Natural killer cell treated with Interleukin-12 subunit alpha and Interleukin-12 subunit beta and Interleukin-15 and Interleukin-18, amount 100 ng/mL, for 72 hours (primary cell): ENCODE results near the gene MCUB. TPM values are rescaled to one million over a fixed set of nuclear protein-coding genes. Genes with fewer than 3 reads are reported as not detected.
A peak's percentile ranks its signal among the peaks of the same experiment; 100 is the strongest.
"Not testable (repeated sequence)": the region's sequence is repeated elsewhere in the genome, so short reads cannot be mapped to it uniquely, and the experiment has no call there.

Source experiments
- ATAC-seq, 2 donors: fragments of 150-1000 bp; cut with Tn5 transposase in 1 of 2; sonication (Bioruptor Pico), chemical (Tn5 transposase) in 1 of 2; 2 replicates each; pipeline ENCODE4 v1.10.0; 2021
- DNase-seq: peaks from one replicate; pipeline ENCODE4 v3.0.0; 2022; ENCODE audit warnings: low spot score
- H3K27ac Mint-ChIP-seq, 2 donors: 1 replicate in 1 of 2; 2 replicates in 1 of 2; pipeline ENCODE4 v1.8.0; 2022; ENCODE audit warnings: mixed read lengths in 2 of 2, mild to moderate bottlenecking in 1 of 2, moderate library complexity in 1 of 2
- H3K27me3 Mint-ChIP-seq, 2 donors: 1 replicate in 1 of 2; 2 replicates in 1 of 2; pipeline ENCODE4 v1.8.0; 2022; ENCODE audit warnings: mixed read lengths in 2 of 2
- H3K36me3 Mint-ChIP-seq: one replicate; pipeline ENCODE4 v1.8.0; 2022; ENCODE audit warnings: mixed read lengths
- H3K4me1 Mint-ChIP-seq, 2 donors: 1 replicate in 1 of 2; 2 replicates in 1 of 2; pipeline ENCODE4 v1.8.0; 2022; ENCODE audit warnings: low read depth in 2 of 2, mixed read lengths in 2 of 2, mild to moderate bottlenecking in 1 of 2
- H3K4me3 Mint-ChIP-seq: one replicate; pipeline ENCODE4 v1.8.0; 2022; ENCODE audit warnings: mixed read lengths
- H3K9me3 Mint-ChIP-seq: 2 replicates; pipeline ENCODE4 v1.8.0; 2022; ENCODE audit warnings: mixed read lengths
- total RNA-seq, 2 donors: library from RNA; stranded (reverse); gene quantifications; one replicate each; pipeline ENCODE4 v1.2.3, GENCODE V29; 2022

Gene MCUB
- total RNA-seq, result 10 to 100 TPM; 13.0 to 21.8 TPM

GRCh38 chr4:109559983-109560686 lies at the start of gene MCUB:
Gene MCUB, plus strand, starts transcription at chr4:109560246. Its CDS starts 92 bp downstream, at chr4:109560338.
- DNase-seq, result peak; percentile 91
- Mint-ChIP-seq H3K4me3 (peak within 1 kb of the TSS; percentile 86), H3K36me3 (no peaks in the 10 kb centered on the region), H3K4me1 (peaks cover 23 to 34% of the 10 kb centered on the region in 2 donors), H3K9me3 (no peaks in the 10 kb centered on the region), H3K27me3 (no peaks in the 10 kb centered on the region), H3K27ac (peak within 1 kb of the TSS; percentile 66 to 82)
- ATAC-seq, result peak; percentile 96 to 97

DNA sequence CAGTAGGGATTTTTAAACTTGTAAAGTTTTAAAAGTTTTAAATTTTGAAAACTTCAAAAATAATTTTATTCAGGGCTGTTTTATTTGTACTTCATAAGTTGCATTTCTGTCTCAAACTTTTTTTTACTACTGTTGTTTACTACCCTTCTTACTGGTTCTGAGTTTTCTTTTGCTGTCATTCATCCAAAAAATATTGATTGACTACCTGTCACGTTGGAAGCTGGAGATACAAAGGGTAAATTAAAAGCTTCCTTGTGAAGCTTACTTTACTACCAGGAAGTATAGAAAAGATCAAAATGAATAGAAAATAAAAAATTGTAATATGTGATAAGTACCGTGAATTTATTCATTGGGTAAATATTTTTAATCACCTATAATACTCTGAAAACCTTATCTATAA lies 49.4 kb upstream of the MCUB start:
- Mint-ChIP-seq H3K4me1 (peaks cover 0 to 3% of the 10 kb centered on the region in 2 donors), H3K9me3 (no peaks in the 10 kb centered on the region), H3K27me3 (no peaks in the 10 kb centered on the region), H3K4me3 (no peak overlapping the region), H3K36me3 (peaks cover 15% of the 10 kb centered on the region), H3K27ac (no peak overlapping the region)
- DNase-seq (no peak), ATAC-seq (no peak)

GRCh38 chr4:109511414-109511813 lies 48.6 kb upstream of the MCUB start:
- Mint-ChIP-seq H3K36me3 (peaks cover 15% of the 10 kb centered on the region), H3K4me3 (no peak overlapping the region), H3K27me3 (no peaks in the 10 kb centered on the region), H3K4me1 (peaks cover 0 to 3% of the 10 kb centered on the region in 2 donors), H3K27ac (no peak overlapping the region), H3K9me3 (no peaks in the 10 kb centered on the region)
- ATAC-seq (no peak), DNase-seq (no peak)

GRCh38 chr4:109513368-109513767 lies 46.7 kb upstream of the MCUB start:
- H3K9me3 Mint-ChIP-seq, ATAC-seq, H3K4me1 Mint-ChIP-seq, DNase-seq, H3K4me3 Mint-ChIP-seq, H3K27ac Mint-ChIP-seq, H3K27me3 Mint-ChIP-seq: not testable (repeated sequence)
- H3K36me3 Mint-ChIP-seq, result peaks cover 26% of the 10 kb centered on the region

- Mint-ChIP-seq H3K9me3 (no peaks in the 10 kb centered on the region), H3K36me3 (peaks cover 24% of the 10 kb centered on the region), H3K27me3 (no peaks in the 10 kb centered on the region), H3K4me3 (no peak overlapping the region), H3K4me1 (no peaks in the 10 kb centered on the region), H3K27ac (no peak overlapping the region)
- DNase-seq (no peak), ATAC-seq (no peak)
These were observed 27.9 kb upstream of the MCUB start for GRCh38 chr4:109532182-109532581.

- Mint-ChIP-seq H3K9me3 (no peaks in the 10 kb centered on the region), H3K36me3 (peaks cover 10% of the 10 kb centered on the region), H3K27ac (no peak overlapping the region), H3K4me3 (no peak overlapping the region), H3K27me3 (no peaks in the 10 kb centered on the region), H3K4me1 (peaks cover 6 to 10% of the 10 kb centered on the region in 2 donors)
- no peak for DNase-seq
- ATAC-seq, result no peak
These were observed 14.6 kb upstream of the MCUB start for GRCh38 chr4:109545401-109545800.

GRCh38 chr4:109547394-109547793 lies 12.7 kb upstream of the MCUB start:
- Mint-ChIP-seq H3K4me3 (no peak overlapping the region), H3K36me3 (peaks cover 6% of the 10 kb centered on the region), H3K9me3 (no peaks in the 10 kb centered on the region), H3K4me1 (peaks cover 6 to 10% of the 10 kb centered on the region in 2 donors), H3K27me3 (no peaks in the 10 kb centered on the region), H3K27ac (no peak overlapping the region)
- DNase-seq (no peak), ATAC-seq (no peak)

- H3K4me3 Mint-ChIP-seq, result no peak overlapping the region
These were observed 11.4 kb upstream of the MCUB start for GRCh38 chr4:109548655-109549054.

GRCh38 chr4:109552237-109552636 lies 7.8 kb upstream of the MCUB start:
- no peak for ATAC-seq
- Mint-ChIP-seq H3K27me3 (no peaks in the 10 kb centered on the region), H3K27ac (no peak overlapping the region), H3K4me3 (no peak overlapping the region), H3K36me3 (no peaks in the 10 kb centered on the region), H3K9me3 (no peaks in the 10 kb centered on the region), H3K4me1 (peaks cover 6 to 10% of the 10 kb centered on the region in 2 donors)
- no peak for DNase-seq

More at GRCh38 chr4:109548655-109549054, 11.4 kb upstream of the MCUB start:
- H3K36me3 Mint-ChIP-seq, result no peaks in the 10 kb centered on the region
- H3K27ac Mint-ChIP-seq, result peak overlapping the region in 1 of 2 donors; percentile 24
- H3K27me3 Mint-ChIP-seq, result no peaks in the 10 kb centered on the region
- ATAC-seq, result peak in 1 of 2 donors; percentile 33
- no peak for DNase-seq
- no peaks in the 10 kb centered on the region for H3K9me3 Mint-ChIP-seq
- peaks cover 6 to 10% of the 10 kb centered on the region in 2 donors for H3K4me1 Mint-ChIP-seq

DNA sequence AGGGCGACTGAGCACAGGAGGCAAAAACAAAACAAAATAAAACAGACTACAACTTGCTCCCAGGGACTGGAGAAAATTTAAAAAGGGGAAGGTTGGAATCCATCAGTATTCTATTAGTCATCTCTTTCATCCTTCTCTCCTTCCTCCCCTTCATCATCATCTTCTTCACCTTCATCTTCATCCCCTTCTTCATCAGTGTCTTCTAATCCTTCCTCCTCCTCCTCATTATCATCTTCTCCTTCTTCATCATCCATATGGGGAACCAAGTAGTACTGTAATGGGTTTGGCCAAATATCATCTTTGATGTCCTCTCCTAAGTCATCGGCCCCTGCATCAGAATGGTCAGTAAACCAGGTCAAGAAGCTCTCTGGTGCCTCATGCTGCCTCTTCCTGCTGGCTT lies 6.9 kb upstream of the MCUB start:
- Mint-ChIP-seq H3K27me3 (no peaks in the 10 kb centered on the region), H3K27ac (no peak overlapping the region), H3K4me3 (no peak overlapping the region), H3K36me3 (no peaks in the 10 kb centered on the region), H3K4me1 (peaks cover 6% of the 10 kb centered on the region in 2 donors), H3K9me3 (no peaks in the 10 kb centered on the region)
- DNase-seq (no peak), ATAC-seq (no peak)

- H3K27me3 Mint-ChIP-seq, result no peaks in the 10 kb centered on the region
- no peak overlapping the region for H3K27ac Mint-ChIP-seq
- H3K36me3 Mint-ChIP-seq, result no peaks in the 10 kb centered on the region
- no peaks in the 10 kb centered on the region for H3K9me3 Mint-ChIP-seq
- H3K4me1 Mint-ChIP-seq, result no peaks in the 10 kb centered on the region
- no peak overlapping the region for H3K4me3 Mint-ChIP-seq
- ATAC-seq (no peak), DNase-seq (no peak)
These were observed 5.1 kb upstream of the MCUB start for GRCh38 chr4:109554971-109555370.

GRCh38 chr4:109557433-109557832 lies 2.6 kb upstream of the MCUB start:
- peaks cover 11 to 16% of the 10 kb centered on the region in 2 donors for H3K4me1 Mint-ChIP-seq
- H3K27ac Mint-ChIP-seq, result no peak overlapping the region
- no peaks in the 10 kb centered on the region for H3K27me3 Mint-ChIP-seq
- H3K36me3 Mint-ChIP-seq, result no peaks in the 10 kb centered on the region
- H3K4me3 Mint-ChIP-seq, result no peak overlapping the region
- no peaks in the 10 kb centered on the region for H3K9me3 Mint-ChIP-seq
- ATAC-seq (no peak), DNase-seq (no peak)

- ATAC-seq, DNase-seq, H3K27ac Mint-ChIP-seq, H3K36me3 Mint-ChIP-seq, H3K9me3 Mint-ChIP-seq, H3K27me3 Mint-ChIP-seq: not testable (repeated sequence)
- H3K4me3 Mint-ChIP-seq, result peak overlapping the region; percentile 12
- peaks cover 17 to 23% of the 10 kb centered on the region in 2 donors for H3K4me1 Mint-ChIP-seq
These were observed 2.0 kb upstream of the MCUB start for GRCh38 chr4:109558095-109558494.

GRCh38 chr4:109559625-109559982 lies 442 bp upstream of the MCUB start:
- Mint-ChIP-seq H3K4me3 (peak overlapping the region; percentile 86), H3K9me3 (no peaks in the 10 kb centered on the region), H3K4me1 (peaks cover 21 to 31% of the 10 kb centered on the region in 2 donors), H3K27ac (peak overlapping the region; percentile 66 to 82), H3K27me3 (no peaks in the 10 kb centered on the region), H3K36me3 (no peaks in the 10 kb centered on the region)
- ATAC-seq, result peak; percentile 41 to 50
- DNase-seq, result no peak
